K562 (cell line): ENCODE results near the gene CDIPT.

ENCODE experiments used
- EZH2 ChIP-seq: IDR thresholded peaks from 2 replicates; pipeline ENCODE4 v1.6.1; 2012; ENCODE audit warnings: low read depth, mild to moderate bottlenecking, inconsistent platforms, low read length, borderline replicate concordance
- GABPA ChIP-seq: fragments of 200-800 bp; sonication (Bioruptor generic); conservative IDR thresholded peaks from 2 replicates; pipeline ENCODE4 v1.6.1; 2016; ENCODE audit warnings: low read depth, missing genetic modification characterization, missing compliant biosample characterization
- ZNF282 ChIP-seq: sonication (generic); formaldehyde crosslinking; IDR thresholded peaks from 2 replicates; pipeline ENCODE4 v1.8.1; 2023; ENCODE audit warnings: missing genetic modification reagents

DNA sequence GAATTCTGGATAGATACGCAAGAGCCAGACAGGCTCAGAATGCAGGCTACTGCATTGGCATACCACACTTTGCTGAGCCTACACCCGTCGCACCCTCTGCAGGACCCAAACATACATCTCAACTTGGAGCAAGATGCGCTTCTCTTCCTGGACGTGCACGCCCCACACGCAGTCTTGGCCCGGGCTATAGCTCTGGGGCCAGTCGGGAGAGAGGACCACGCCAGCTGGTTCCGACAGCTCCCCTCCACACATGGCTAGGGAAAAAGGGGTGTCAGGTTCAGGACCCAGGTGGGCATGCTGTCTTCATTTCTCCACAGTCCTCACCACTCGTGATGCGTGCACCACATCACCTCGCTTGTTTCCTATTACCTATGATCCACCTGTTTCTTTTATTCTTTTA is 15.1 kb upstream of the CDIPT start:
- TF ChIP-seq EZH2 (no peak), GABPA (no peak), ZNF282 (CRISPR knock-in tag) (no peak)
